Stimulated activated CD8-positive, alpha-beta memory T cell treated with anti-CD3 and anti-CD28 coated beads, Interleukin-7, amount 100 ng/mL, for 24 hours (primary cell): ENCODE data around the gene CMSS1.

Source experiments
- DNase-seq: peaks from one replicate; pipeline ENCODE4 v3.0.0-alpha.2; 2020; ENCODE audit warnings: low read depth

The CMSS1 gene

GRCh38 chr3:99854756-99855298 lies 37.2 kb downstream of the CMSS1 start:
- DNase-seq, result no peak

DNA sequence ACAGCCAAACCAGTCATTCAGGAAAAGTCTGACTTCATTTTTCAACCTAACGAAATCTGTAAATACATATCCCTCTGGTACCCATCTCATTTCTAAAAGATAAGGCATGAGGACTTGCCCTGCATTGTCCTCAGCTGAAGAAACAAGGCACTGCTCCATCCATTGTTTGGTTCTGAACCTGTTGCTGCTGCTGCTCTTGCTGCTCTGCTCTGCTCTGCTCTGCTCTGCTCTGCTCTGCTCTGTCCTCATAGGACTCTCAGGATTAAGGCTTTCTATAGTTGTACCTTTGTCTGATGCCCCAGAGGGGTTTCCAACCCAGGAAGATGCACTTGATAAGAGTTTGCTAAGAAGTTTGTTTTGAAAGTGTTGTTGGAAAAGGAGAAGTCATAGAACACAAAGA lies 38.2 kb downstream of the CMSS1 start:
- no peak for DNase-seq

DNA sequence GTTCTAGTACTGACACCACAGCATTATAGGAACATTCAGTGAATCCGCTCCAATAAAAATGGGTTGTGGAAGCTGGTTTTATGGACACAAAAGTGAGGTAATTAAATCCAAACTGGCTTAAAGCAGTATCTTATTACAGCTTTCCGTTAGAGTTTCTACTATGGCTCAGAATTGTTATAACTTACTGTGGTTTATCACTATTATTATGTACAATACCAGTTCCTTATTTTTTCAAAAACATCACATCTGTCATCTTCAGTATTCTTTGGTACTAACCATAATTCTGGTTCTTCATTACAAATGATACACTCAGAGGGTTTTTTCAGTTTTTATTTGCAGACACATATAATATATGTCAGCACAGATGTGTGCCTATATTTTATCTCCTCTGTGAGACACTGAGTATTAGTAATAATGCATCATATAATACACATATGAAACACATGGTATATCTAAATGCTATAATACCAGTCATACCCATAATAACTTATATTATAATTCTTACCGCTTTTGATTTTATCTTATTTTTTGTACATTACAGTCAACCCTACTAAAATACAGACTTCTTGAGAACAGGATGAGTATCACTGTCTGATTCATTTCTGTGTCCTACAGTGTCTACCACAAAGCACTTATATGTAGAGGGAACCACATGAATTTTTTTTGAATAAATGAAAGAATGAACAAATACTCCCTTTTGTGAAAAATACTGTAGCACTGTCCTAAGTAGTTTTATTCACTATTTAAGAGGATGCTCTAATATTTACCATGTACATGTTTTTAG lies 39.0 kb downstream of the CMSS1 start:
- DNase-seq, result no peak

DNA sequence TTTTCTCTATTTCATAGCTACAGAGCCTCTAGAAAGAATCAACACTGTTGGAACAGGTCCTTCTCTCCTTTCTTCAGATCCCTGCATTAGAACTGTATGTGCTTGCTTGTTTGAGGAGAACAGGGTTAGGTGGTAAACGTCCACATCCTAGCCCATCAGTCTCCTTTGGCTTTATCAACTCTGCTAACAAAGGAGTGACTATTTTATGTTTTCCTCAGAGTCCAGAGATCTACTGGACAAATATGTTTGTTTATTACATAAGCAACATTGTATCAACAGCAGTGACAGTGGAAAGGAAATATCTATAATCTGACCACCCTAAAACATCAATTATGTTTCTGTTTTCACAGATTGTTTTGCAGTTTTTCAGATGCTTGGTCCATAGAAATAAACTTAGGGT lies 39.6 kb downstream of the CMSS1 start:
- DNase-seq, result no peak

DNA sequence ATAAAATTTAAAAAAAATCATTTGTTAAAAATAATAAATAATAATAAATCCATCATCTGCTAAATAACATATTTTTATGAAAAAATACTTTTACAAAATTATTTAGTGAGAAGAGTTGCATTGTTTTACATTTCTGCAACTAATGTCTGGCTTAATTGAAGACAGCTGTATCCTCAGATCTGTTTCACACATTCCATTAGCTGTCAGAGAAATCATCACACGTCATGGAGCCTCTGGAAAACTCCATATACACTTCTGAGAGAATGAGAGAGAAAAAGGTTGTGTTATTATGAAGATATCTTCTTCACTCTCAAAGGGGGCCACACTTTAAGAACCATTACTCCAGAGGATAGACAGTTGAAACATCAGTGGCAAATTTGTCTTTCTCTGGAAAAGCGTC lies 40.8 kb downstream of the CMSS1 start:
- DNase-seq, result no peak

DNA sequence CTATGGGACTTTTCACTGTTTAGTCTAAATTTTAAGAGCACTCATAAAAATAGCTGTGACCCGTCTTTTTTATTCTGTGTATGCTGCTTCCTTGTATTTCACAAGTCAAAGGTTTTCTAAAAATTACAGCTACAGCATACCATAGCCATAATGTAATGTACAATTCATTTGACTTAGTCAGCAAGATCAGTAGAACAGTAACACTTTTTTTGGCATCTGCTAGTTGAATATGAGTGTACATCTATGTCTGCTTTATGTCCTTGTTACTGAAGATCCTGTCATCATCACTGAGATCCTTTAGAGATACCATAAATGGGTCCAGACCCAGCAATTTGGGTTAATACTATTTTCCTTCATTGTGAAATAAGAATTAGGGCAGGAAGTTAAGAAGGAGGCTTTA lies 42.2 kb downstream of the CMSS1 start:
- DNase-seq, result no peak

- DNase-seq, result no peak
These were observed 43.6 kb downstream of the CMSS1 start for GRCh38 chr3:99861216-99861615.

DNA sequence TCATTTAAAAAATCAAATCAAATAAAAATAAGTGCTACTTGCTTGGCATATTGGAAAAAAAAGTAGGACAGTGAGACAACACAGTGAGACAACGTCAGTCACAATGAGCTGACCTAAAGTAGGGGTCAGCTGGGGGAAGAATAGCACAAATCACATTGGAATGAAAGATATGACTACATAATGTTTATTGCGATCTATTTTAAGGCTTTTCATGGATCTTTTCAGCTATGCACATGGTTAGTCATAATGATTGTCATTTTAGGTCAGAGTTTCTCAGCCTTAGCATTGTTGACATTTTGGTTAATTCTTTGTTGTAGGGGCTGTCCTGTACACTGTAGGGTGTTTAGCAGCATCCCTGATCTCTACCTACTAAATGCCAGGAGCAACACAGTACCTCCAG lies 44.5 kb downstream of the CMSS1 start:
- DNase-seq, result no peak

DNA sequence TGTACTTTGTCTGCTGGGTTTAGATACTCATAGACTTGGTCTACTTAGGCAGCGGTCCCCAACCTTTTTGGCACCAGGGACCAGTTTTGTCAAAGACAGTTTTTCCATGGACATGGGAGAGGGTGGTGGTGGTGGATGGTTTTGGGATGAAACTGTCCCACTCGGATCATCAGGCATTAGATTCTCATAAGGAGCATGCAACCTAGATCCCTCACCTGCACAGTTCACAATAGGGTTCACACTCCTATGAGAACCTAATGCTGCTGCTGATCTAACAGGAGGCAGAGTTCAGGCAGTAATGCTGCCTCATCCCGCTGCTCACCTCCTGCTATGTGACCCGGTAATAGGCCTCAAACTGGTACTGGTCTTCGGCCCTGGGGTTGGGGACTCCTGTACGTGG lies 45.3 kb downstream of the CMSS1 start:
- no peak for DNase-seq

GRCh38 chr3:99863588-99863987 lies 45.9 kb downstream of the CMSS1 start:
- DNase-seq, result no peak

GRCh38 chr3:99864289-99864688 lies 46.6 kb downstream of the CMSS1 start:
- DNase-seq, result no peak

GRCh38 chr3:99865321-99865720 lies 47.7 kb downstream of the CMSS1 start:
- no peak for DNase-seq

- DNase-seq, result no peak
These were observed 48.6 kb downstream of the CMSS1 start for GRCh38 chr3:99866261-99866761.

GRCh38 chr3:99867594-99868310 lies 50.1 kb downstream of the CMSS1 start:
- no peak for DNase-seq

- DNase-seq, result no peak
These were observed 50.6 kb downstream of the CMSS1 start for GRCh38 chr3:99868311-99868646.

- no peak for DNase-seq
These were observed 52.0 kb downstream of the CMSS1 start for GRCh38 chr3:99869621-99870020.

DNA sequence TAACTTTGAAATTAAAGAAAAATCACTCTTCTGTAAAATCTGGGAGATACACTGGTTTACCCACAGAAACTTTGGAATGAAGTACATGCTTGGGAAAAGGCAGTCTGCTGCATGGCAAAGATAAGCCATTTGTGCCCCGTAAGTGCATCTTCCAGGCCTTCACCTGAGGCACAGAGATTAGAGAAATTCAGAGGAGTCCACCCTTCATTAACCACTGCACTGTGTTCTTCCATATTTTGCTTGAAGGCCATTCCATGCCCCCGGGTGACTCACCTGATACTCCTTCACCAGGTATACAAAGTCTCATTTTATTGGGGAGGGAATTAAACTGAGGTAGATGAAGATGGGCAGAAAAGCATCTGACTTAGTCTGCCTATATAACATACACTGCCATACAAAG lies 53.0 kb downstream of the CMSS1 start:
- DNase-seq, result no peak

DNA sequence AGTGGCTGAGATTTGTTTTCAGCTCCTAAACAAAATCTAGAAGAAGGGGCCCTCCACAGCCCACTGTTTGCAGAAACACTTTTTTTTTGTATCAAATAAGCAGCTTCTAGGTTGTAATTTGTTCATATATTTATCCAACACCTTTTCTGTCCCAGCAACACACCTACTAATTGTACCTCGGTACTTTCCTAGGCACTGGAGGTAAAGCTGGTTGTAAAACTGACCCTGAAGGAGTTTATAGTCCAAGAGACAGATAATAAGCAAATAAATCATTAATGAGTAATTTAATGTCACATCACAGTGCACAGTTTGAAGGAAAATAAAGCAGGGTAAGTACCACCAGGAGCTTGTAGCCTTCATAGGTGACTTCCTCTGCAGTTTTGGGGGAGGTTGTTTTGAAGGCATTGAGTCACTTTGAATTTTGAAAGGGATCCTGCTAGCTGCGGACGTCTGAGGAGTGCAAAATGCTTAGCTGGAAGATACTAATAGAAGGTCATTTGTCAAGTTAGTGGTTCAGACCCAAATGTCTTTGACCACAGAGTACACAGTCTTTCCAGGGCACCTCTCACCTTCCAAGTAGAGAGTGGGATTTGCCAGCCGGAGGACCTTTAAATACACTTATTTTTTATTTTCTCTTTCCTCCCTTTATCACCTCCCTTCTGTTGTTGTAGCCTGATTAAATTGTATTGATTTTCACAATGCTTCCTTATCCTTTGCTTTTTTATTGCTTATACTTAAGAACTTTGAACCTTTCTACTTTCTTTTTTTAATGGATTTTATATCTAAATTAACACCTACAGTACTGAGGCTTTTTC lies 53.8 kb downstream of the CMSS1 start:
- no peak for DNase-seq

GRCh38 chr3:99872923-99873254 lies 55.2 kb downstream of the CMSS1 start:
- no peak for DNase-seq

- DNase-seq, result no peak
These were observed 55.8 kb downstream of the CMSS1 start for GRCh38 chr3:99873269-99874102.

- no peak for DNase-seq
These were observed 56.8 kb downstream of the CMSS1 start for GRCh38 chr3:99874237-99875002.
